Measurements from ENCODE around the gene CHD9NB. TPM values are rescaled to one million over a fixed set of nuclear protein-coding genes. Genes with fewer than 3 reads are reported as not detected.
A peak's percentile ranks its signal among the peaks of the same experiment; 100 is the strongest.

The CHD9NB gene
- 0.27 and 2.6 TPM in 2 replicates for total RNA-seq (2014; rRNA removed; shearing (Covaris generic); ENCODE audit: low replicate concordance)

DNA sequence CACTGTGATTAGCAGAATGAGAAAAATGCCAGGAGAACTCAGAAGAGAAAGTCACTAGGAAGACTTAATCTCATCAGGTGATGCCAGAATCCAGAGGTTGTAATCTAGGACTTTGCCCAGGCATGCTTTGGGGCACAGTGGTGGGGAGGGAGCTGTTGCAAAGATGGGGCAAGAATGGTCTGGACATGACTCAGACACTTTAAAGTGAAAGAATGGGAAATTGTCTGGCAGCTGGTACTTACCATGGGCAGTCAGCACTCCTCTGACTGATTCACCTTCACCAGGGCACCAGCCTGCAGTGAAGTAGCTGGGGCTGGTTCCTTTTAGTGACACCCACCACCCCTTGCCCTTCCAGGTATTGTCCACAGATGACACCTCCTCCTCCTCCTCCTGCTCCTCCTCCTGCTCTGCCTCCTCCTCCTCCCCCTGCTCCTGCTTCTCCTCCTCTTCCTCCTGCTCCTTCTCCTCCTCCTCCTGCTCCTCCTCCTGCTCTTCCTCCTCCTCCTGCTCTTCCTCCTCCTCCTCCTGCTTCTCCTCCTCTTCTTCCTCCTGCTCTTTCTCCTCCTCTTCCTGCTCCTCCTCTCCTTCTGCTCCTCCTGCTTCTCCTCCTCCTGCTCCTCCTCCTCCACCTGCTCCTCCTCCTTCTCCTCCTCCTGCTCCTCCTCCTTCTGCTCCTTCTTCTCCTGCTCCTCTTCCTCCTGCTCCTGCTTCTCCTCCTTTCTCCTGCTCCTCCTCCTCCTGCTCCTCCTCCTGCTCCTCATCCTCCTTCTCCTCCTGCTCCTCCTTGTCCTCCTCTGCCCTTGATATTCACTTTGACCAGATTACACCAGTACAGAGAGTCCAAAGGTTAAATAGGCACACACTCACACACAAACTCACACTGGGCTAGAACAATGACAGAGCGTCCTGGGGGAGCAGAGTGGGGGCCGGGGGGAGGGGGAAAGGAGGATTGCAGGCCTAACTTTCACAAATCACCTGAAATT is at the start of gene CHD9NB:
Gene CHD9NB (minus strand): TSS at position 379 of the 983 bp plus-strand sequence. CDS start 8,739 bp downstream, outside the sequence.
- Histone ChIP-seq H3K27me3 (no peaks in the 10 kb centered on the region), H3K4me3 (peak within 1 kb of the TSS; percentile 5), H3K36me3 (peaks cover 3% of the 10 kb centered on the region; the same call in 1 of the 2 replicates), H3K9me3 (no peaks in the 10 kb centered on the region)
- peak; percentile 93 for DNase-seq

DNA sequence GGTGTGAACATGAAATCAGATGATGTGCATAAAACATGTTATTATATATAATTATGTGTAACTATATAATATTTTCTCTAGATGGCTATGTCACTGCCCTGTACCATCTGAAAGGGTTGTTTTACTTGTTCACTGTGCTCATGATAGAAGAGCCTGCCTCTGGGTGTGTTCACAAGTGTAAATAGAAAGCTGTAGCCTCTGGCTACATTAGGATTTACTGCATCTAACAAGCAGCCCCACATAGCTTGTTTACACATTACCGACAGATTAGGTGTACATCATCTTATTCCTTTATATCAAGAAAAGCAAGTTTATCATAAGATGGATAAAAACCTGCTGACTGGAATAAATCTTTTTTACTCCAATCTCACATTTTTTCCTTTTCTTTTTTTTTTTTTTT is 48.2 kb upstream of the CHD9NB start:
- no peak for DNase-seq
- Histone ChIP-seq H3K4me3 (no peak overlapping the region), H3K9me3 (peaks cover 21% of the 10 kb centered on the region), H3K36me3 (peaks cover 37% of the 10 kb centered on the region), H3K27me3 (no peaks in the 10 kb centered on the region)

DNA sequence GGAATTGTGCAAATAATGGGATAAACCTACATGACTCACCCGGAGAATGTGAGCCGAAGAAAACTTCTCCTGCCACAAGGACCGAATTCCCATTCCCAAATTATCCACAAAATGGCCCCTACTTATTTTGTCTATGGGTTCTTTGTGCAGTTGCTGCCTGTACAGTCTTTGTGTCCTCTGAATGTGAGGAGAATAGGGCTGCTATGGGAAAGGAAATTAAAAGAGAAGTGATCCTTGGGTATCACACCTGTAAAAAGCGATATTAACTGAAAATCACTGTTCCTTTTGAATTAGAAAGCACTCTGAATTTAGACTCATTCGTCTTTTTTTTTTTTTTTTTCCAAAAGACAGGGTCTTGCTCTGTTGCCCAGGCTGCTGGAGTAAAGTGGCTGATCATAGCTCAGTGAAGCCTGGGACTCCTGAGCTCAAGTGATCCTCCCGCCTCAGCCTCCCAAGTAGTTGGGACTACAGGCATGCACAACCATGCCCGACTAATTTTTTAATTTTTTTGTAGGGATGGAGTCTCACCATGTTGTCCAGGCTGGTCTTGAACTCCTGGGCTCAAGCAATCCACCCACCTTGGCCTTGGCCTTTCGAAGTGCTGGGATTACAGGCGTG is 47.5 kb upstream of the CHD9NB start:
- H3K9me3 ChIP-seq, result peaks cover 21% of the 10 kb centered on the region
- peak overlapping the region; percentile 38 for H3K4me3 ChIP-seq
- H3K27me3 ChIP-seq, result no peaks in the 10 kb centered on the region
- peaks cover 35% of the 10 kb centered on the region for H3K36me3 ChIP-seq
- DNase-seq, result no peak

DNA sequence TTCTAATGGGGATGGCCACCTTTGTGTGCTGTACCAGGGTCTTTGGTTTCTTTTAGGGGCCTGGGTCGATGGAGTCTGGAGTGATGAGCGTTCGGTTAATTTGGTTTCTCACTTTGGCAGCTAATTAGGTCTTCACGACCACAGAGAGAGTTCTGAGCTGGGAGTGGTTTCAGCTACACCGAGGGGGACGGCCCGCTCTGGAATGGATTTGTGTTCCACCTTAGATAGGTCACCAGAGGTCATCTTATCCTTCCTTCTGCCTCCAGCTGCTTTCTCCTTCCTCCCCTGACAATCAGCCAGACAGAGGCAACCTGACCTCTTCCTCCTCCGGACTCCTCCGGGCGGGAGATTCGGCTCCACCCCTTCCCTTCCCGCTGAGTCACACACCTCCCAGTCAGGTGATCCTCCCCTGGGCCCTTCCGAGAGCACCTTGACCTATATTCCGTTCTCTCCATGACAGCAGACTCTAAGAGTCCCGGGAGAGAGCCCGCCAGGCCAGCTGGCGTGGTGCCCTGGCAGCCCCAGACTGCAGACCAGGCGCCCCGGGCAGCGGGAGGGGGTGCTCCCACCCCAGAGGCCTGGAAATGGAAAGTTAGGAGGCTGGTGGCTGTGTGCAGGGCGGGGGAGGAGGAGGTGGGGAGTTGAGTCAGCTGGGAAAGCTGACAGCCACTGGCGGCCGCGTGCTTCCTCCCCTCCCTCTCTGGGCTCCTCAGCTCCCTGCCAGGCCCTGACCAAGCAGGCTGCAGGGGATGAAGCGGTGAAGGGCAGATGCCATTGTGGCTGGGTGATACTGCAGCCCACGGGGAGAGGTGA is 46.8 kb upstream of the CHD9NB start:
- peak; percentile 98 for DNase-seq

DNA sequence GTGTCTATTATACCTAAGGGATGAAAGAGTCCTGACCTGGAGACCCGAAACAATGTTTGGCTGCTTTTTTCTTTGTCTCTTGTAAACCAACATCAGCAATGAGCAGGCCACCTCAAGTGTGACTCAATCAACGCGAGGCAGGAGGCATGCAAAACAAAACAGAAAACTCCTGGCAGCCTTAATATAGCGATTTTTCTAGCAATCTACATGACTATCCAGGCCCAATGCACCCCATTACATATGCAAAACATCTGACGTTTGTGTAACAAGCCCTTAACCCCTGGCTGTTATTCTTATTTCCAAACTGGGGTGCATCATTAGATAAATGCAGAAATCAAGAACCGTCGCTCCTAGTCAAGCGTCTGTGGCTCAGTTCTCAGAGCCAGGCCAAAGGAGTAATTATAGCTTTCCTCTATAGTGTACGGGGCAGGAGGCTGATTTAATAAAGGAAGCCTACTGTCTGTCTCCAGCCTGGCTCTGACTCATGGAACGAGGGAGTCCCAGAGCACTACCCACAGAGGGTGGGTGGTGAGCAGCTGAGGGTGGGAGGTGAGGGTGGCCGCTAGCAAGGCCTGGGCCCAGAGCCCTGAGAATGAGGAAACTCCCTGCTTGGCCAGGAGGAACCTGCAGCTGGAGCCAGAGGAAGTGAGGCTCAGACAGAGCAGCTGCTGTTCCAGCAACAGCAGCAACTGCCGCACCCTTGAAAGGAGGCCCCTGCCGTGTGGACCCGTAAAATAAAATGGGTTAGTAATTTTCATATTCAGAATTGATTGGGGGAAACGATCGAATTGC is 46.0 kb upstream of the CHD9NB start:
- peak; percentile 100 for DNase-seq
- Histone ChIP-seq H3K9me3 (peaks cover 21% of the 10 kb centered on the region), H3K4me3 (peak overlapping the region; percentile 38), H3K36me3 (peaks cover 26% of the 10 kb centered on the region), H3K27me3 (no peaks in the 10 kb centered on the region)

More for the DNA sequence above, 46.8 kb upstream of the CHD9NB start:
- peak overlapping the region; percentile 38 for H3K4me3 ChIP-seq
- peaks cover 32% of the 10 kb centered on the region for H3K36me3 ChIP-seq
- H3K27me3 ChIP-seq, result no peaks in the 10 kb centered on the region
- H3K9me3 ChIP-seq, result peaks cover 21% of the 10 kb centered on the region

DNA sequence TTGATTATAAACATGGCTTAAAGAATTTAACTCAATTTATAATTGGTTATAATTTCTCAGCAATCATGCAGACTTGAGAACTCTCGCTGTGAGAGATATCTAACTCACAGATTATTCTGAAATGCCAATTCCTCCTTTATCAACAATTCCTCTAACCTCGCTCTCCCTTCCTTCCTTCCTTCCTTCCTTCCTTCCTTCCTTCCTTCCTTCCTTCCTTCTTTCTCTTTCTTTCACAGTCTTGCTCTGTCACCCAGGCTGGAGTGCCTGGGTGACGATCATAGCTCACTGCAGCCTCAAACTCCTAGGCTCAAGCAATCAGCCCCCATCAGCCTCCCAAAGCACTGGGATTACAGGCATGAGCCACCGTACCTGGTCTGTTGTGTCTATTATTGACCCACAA is 44.5 kb upstream of the CHD9NB start:
- peaks cover 21% of the 10 kb centered on the region for H3K9me3 ChIP-seq
- H3K4me3 ChIP-seq, result no peak overlapping the region
- no peak for DNase-seq
- H3K36me3 ChIP-seq, result peaks cover 28% of the 10 kb centered on the region
- no peaks in the 10 kb centered on the region for H3K27me3 ChIP-seq

DNA sequence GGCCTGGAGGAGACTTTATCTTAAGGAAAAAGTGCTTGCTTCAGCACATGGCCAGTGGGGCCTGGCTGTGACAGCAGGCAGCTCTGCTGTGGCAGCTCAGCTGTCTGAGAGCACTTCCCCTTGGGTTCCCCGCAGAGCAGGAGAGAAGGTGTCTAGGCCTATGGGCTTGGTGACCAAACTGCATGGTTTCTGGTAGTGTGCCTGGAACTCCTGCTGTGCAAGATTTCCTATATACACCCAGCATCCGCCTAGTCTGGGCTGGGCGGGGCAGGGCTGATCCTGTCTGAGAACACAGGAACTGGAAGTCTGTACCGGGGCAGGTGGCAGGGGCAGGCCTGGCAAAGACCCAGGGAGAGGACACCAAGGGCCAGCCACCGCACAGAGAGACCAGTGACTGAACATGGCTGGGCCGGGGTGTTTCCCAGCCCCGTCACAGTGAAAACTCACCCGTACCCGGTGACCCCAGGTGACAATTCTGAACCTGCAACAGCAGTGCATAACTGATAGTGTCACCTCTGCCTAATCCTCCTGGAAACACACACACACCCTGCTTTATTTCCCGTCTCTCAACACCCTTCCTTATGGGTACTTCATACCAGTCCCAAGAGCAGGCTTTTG is 41.4 kb upstream of the CHD9NB start:
- Histone ChIP-seq H3K9me3 (no peaks in the 10 kb centered on the region), H3K36me3 (peaks cover 11% of the 10 kb centered on the region), H3K27me3 (no peaks in the 10 kb centered on the region), H3K4me3 (no peak overlapping the region)
- DNase-seq, result peak; percentile 71

DNA sequence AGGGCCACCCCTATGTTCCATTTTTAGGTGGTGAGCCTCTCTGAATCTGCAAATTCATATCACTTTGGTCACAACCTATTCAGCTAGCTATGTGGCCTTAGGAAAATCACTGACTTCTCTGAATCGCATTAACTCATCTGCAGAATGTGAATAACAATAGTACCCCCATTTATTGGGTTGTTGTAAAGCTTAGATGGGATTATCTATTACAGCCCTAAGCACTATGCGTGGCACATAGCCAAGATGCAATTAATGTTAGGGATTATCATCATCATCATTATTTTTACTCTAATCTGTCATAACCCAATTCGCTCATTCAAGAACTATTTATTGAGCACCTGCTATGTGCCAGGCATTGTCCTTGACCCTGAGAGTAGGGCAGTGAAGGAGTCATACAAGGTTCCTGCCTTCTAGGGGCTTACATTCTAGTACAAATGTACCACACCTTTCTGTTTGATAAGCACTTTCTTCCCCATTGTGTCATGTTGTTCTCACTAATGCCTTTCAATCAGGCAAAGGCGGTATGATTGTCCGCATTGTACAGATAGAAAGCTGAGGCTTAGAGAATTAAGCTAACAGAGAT is 40.6 kb upstream of the CHD9NB start:
- Histone ChIP-seq H3K4me3 (no peak overlapping the region), H3K27me3 (no peaks in the 10 kb centered on the region), H3K36me3 (peaks cover 11% of the 10 kb centered on the region), H3K9me3 (no peaks in the 10 kb centered on the region)
- DNase-seq, result no peak

DNA sequence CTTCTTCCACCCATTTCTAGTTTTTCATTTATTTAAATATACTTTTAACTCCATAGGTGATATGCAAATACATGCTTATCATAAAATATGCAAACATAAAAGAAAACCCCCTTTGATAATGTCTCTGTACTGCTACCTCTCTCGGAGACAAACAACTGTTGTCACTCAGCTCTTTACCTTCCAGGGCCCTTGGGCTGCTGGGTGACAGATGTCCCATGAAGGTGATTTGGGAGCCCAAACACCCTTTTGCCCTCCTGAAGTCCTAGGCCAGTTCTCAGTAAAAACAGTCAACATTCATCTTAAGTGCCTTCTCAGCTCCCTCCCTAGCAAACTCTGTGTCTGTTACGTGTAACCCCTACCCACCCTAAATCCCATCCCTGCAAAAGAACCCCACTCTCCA is 39.6 kb upstream of the CHD9NB start:
- Histone ChIP-seq H3K4me3 (no peak overlapping the region), H3K9me3 (no peaks in the 10 kb centered on the region), H3K36me3 (peaks cover 13% of the 10 kb centered on the region), H3K27me3 (no peaks in the 10 kb centered on the region)
- no peak for DNase-seq

DNA sequence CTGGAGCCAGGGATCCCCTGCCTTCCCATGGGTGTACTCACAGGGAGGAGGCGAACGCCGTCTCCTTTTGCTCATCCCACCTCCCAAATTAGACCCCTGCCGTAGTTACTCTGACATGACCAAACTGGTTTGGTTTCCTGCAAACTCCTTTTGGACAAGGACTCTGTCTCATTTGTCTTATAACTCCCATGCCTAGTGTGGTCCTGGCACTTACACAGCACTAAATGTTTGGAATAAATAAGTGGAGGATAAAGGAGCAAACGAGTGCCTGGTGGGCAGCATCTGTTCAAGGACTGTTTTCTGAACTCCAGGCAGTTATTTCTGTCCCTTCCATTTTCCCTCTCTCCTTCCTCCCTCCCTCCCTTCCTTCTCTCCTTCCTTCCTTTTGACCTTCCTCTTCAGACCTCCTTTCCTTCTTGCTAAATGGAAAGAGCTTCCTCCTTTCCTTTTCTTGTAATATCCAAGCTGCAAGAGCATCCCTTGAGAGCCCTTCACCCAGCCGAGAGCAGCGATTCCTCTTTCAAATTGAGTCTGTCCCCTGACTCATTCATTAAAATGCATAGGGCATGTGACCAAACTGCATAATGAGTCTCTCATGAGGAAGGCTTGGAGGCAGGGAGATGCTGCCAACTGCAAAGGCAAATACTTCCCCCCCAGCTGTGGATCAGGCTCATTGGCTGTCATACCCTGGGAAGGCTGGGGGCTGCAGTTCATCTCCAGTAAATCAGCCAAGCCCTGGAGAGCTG is 38.9 kb upstream of the CHD9NB start:
- DNase-seq, result peak; percentile 93
- H3K4me3 ChIP-seq, result no peak overlapping the region
- peaks cover 11% of the 10 kb centered on the region for H3K36me3 ChIP-seq
- H3K9me3 ChIP-seq, result no peaks in the 10 kb centered on the region
- H3K27me3 ChIP-seq, result no peaks in the 10 kb centered on the region

DNA sequence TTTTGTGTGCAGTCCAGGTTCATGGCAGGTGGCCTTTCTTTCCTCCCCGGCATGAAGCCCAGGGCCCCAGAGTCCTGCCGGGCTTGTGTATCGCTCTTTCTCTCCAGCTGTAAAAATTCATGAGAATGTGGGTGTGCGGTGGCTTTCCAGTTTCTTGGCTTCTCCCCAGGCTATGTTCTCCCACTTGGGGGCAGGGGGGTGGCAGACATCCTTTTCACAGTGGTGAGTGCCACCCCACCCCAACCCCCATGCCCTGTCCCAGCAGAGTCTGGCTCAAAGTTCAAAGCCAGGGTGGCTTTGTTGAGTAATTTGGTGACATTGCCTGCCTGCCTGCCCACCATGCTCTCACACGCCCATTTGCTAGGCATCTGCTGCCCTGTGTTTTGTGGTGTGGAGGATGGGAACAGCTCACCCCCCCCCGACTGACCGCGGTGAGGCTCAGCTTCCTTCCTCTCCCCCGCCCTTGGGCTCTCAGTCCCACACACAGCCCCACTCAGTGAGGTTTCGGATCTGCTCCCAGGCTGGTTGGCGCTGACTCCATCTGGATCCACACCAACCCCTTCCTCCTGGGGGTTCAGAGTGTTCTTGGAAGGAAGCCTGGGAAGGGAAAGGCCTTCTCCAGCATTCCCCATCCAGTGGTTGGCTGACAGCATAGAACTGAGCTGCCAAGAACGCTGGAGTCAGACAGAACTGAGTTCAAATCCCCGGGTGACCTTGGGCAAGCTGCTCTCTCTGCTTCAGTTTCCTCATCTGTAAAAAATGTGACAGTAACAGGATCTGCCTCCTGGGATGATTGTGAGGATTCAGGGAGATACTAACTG is 38.1 kb upstream of the CHD9NB start:
- Histone ChIP-seq H3K4me3 (no peak overlapping the region), H3K27me3 (no peaks in the 10 kb centered on the region), H3K9me3 (no peaks in the 10 kb centered on the region), H3K36me3 (peaks cover 11% of the 10 kb centered on the region)
- peak; percentile 100 for DNase-seq

DNA sequence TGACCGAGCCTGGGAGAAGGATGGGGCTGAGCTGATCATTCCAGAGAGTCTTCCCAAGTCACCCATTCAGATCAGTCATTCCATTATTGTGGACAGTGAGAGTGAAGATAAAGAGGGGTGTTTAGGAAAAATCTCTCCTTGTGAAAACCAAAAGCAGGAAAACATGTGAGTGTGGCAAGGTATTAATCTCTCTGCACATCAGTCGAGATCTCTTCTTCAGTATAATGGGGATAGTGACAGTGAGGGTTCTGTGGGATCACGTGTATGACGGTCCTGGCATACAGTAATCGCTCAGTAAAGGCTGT is 37.5 kb upstream of the CHD9NB start:
- Histone ChIP-seq H3K9me3 (no peaks in the 10 kb centered on the region), H3K4me3 (no peak overlapping the region), H3K36me3 (peaks cover 14% of the 10 kb centered on the region), H3K27me3 (no peaks in the 10 kb centered on the region)
- DNase-seq, result no peak

DNA sequence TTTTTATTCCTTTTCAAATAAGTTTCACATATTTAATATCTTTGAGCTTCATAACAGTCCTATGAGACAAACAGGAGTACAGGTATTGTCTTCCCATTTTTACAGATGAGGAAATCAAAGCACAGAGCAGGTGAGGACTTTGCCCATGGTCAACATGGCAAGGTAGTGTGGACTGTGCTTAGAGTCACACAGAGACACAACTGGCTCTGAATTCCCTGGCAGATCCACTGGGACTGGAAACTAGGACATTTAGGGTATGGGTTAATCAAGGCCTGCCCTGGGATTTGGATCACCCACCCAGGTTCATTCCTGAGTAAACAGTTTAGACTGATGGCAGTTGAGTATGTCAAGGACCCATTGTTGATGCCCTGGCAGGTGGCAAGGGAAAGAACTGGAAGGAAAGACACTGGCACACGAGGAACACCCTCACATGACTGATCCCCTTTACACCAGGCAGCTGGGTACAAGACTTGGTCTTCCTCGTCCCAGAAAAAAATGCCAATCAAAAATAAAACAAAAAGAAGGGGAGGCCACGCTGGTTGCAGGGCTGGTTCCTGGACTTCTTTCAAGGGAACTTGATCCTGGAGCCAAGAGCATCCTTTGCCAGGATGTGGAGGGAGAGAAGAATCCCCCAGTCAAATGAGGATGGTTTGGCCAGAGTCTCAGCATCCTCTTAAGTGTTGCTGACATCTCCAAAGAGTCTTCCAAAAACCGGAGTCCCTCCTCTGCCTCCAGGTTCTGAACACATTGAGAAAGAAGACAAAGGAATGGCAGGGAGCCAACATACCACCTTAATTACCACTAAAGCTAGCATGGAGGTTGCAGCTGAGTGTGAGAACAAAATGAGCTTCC is 37.0 kb upstream of the CHD9NB start:
- no peak overlapping the region for H3K4me3 ChIP-seq

More for the DNA sequence above, 37.0 kb upstream of the CHD9NB start:
- Histone ChIP-seq H3K27me3 (no peaks in the 10 kb centered on the region), H3K9me3 (no peaks in the 10 kb centered on the region), H3K36me3 (peaks cover 14% of the 10 kb centered on the region)
- DNase-seq, result peak; percentile 18
